K562 (cell line): ENCODE data around the gene ANKRD12. TPM values are rescaled to one million over a fixed set of nuclear protein-coding genes. Genes with fewer than 3 reads are reported as not detected.

Experiments used
- ATAC-seq: fragments of 200-7000 bp; cut with Tn5 transposase; 3 replicates; pipeline ENCODE4 v1.9.1; 2020; ENCODE audit warnings: moderate library complexity
- BruUV-seq: library from RNA; stranded (reverse); fragments of 400-500 nt; replicated peaks from 2 replicates; lab custom pipeline; 2021; lab: Mats Ljungman, UMichigan
- CTCF ChIA-PET: fragments of 300-600 bp; formaldehyde crosslinking; extraction: SDS; loops from one replicate; lab custom pipeline; 2021; ENCODE audit warnings: low intra/inter-chr PET ratio; lab: Yijun Ruan, JAX
- POLR2A ChIA-PET: fragments of 300-600, 350-650 bp; sonication (Branson Sonifier 250); formaldehyde crosslinking; extraction: SDS; loops from one replicate; lab custom pipeline; 2021; ENCODE audit warnings: antibody characterized with exemption, inconsistent platforms; lab: Yijun Ruan, JAX
- DNase-seq, 4 experiments: peaks; one replicate each; pipeline versions ENCODE4 v3.0.0 to v3.0.0-alpha.2; 2011 to 2018; ENCODE audit warnings: low spot score in 3 of 4, mixed read lengths in 3 of 4; ENCODE audit errors: extremely low read depth in 1 of 4
- FAIRE-seq: peaks from 2 replicates; lab custom pipeline; 2011; peaks lifted over from hg19 to GRCh38; lab: Jason Lieb, UNC
- H2AFZ ChIP-seq: 2 replicates; pipeline ENCODE4 v1.6.0; 2011; ENCODE audit warnings: low read depth, low read length, control low read depth, inconsistent platforms
- H3K27ac ChIP-seq: fragments of 200-600 bp; 3 replicates; pipeline ENCODE4 v1.8.0; 2011; ENCODE audit warnings: low read depth, mild to moderate bottlenecking, control low read depth, inconsistent platforms, low read length, moderate library complexity, mixed read lengths; ENCODE audit errors: extremely low read depth
- H3K27me3 ChIP-seq, 2 experiments: fragments of 300-600 bp in 1 of 2; 2 replicates in 1 of 2; 3 replicates in 1 of 2; pipeline versions ENCODE4 v1.6.0 to v1.8.0; 2011; ENCODE audit warnings: inconsistent platforms in 2 of 2, low read length in 2 of 2, mild to moderate bottlenecking in 1 of 2, mixed read lengths in 1 of 2, moderate library complexity in 1 of 2; ENCODE audit not compliant: control insufficient read depth in 2 of 2, insufficient read depth in 2 of 2
- H3K36me3 ChIP-seq: fragments of 300-600 bp; 3 replicates; pipeline ENCODE4 v1.8.0; 2011; ENCODE audit warnings: mild to moderate bottlenecking, low read length, inconsistent platforms; ENCODE audit not compliant: control insufficient read depth, insufficient read depth
- H3K4me1 ChIP-seq, 2 experiments: fragments of 200-600 bp in 1 of 2; replicated peaks in 1 of 2; 2 replicates in 1 of 2; 3 replicates in 1 of 2; pipeline versions ENCODE4 v1.5.1 to v1.8.0; 2011; ENCODE audit warnings: inconsistent platforms in 2 of 2, low read length in 2 of 2, mild to moderate bottlenecking in 1 of 2, mixed read lengths in 1 of 2, moderate library complexity in 1 of 2; ENCODE audit not compliant: control insufficient read depth in 2 of 2, insufficient read depth in 2 of 2
- H3K4me2 ChIP-seq: 2 replicates; pipeline ENCODE4 v1.6.1; 2011; ENCODE audit warnings: low read length, control low read depth, inconsistent platforms, mixed read lengths; ENCODE audit not compliant: insufficient read depth
- H3K4me3 ChIP-seq: fragments of 200-600 bp; sonication (generic), shearing (Covaris generic); 2 replicates; pipeline ENCODE4 v1.5.1; 2016; ENCODE audit warnings: control low read depth, inconsistent platforms
- H3K79me2 ChIP-seq: fragments of 200-600 bp; 3 replicates; pipeline ENCODE4 v1.8.0; 2011; ENCODE audit warnings: low read length, inconsistent platforms; ENCODE audit not compliant: control insufficient read depth, insufficient read depth
- H3K9ac ChIP-seq, 2 experiments: 2 replicates each; pipeline versions ENCODE4 v1.6.0 to v1.6.1; 2011; ENCODE audit warnings: low read depth in 2 of 2, low read length in 2 of 2, control low read depth in 1 of 2, inconsistent platforms in 1 of 2, mild to moderate bottlenecking in 1 of 2, mixed read lengths in 1 of 2; ENCODE audit not compliant: insufficient read depth in 1 of 2
- H3K9me1 ChIP-seq: one replicate; pipeline ENCODE4 v1.6.0; 2011; ENCODE audit warnings: inconsistent platforms, mild to moderate bottlenecking, low read length, moderate library complexity; ENCODE audit not compliant: control insufficient read depth, insufficient read depth
- H3K9me3 ChIP-seq: replicated peaks from 2 replicates; pipeline ENCODE4 v1.5.1; 2011; ENCODE audit warnings: low read depth, low read length, inconsistent platforms; ENCODE audit not compliant: control insufficient read depth, insufficient read depth
- H4K20me1 ChIP-seq: replicated peaks from 2 replicates; pipeline ENCODE4 v1.6.1; 2011; ENCODE audit warnings: low read length, inconsistent platforms, mixed read lengths; ENCODE audit not compliant: control insufficient read depth, insufficient read depth
- CEBPB ChIP-seq: fragments of 450-650 bp; IDR thresholded peaks from 2 replicates; pipeline ENCODE4 v1.6.1; 2016; ENCODE audit warnings: missing genetic modification characterization, missing compliant biosample characterization
- CEBPG ChIP-seq, 3 experiments: fragments of 200-800 bp in 1 of 3; sonication (Bioruptor generic) in 1 of 3; sonication (generic) in 1 of 3; formaldehyde crosslinking in 1 of 3; IDR thresholded peaks in 2 of 3; conservative IDR thresholded peaks in 1 of 3; 2 replicates each; pipeline versions ENCODE4 v1.6.1 to v1.8.0; 2016 to 2022; ENCODE audit warnings: missing compliant biosample characterization in 2 of 3, missing genetic modification characterization in 2 of 3, mild to moderate bottlenecking in 1 of 3, missing genetic modification reagents in 1 of 3
- GATAD2B ChIP-seq: fragments of 450-650 bp; IDR thresholded peaks from 2 replicates; pipeline ENCODE4 v1.6.1; 2017; ENCODE audit warnings: mild to moderate bottlenecking, borderline replicate concordance
- OTX1 ChIP-seq: fragments of 450-650 bp; formaldehyde crosslinking; IDR thresholded peaks from 2 replicates; pipeline ENCODE4 v1.4.0; 2022; ENCODE audit warnings: mild to moderate bottlenecking
- WGBS: fragments of 100-300 bp; shearing (Covaris generic); methylation state at CpG from one replicate; pipeline ENCODE4 v1.1.6; 2016; ENCODE audit warnings: low coverage, mixed read lengths; ENCODE audit not compliant: insufficient coverage; ENCODE audit errors: missing lambda C conversion rate; 5-methylcytosine and 5-hydroxymethylcytosine counted together
- in situ Hi-C: fragments of 300-500 bp; cut with MboI; formaldehyde crosslinking; loops from 4 replicates; pipeline ENCODE4 v1.15.0; 2018; ENCODE audit warnings: inconsistent platforms, mixed read lengths
- intact Hi-C: fragments of 100-400 bp; cut with micrococcal nuclease; formaldehyde crosslinking; loops from 2 replicates; pipeline ENCODE4 v1.14.2; 2022
- polyA plus RNA-seq, 8 experiments: library from polyadenylated mRNA; depleted of rRNA in 4 of 8; stranded (reverse) in 5 of 8; unstranded in 3 of 8; fragments of >200 nt; fragmentation: Nextera tagmentation in 2 of 8; fragmentation: Illumina TruSeq in 1 of 8; extraction: Ambion mirVana in 2 of 8; extraction: Trizol in 1 of 8; gene quantifications; 2 replicates each; pipeline versions ENCODE4 v1.2.1 to v1.2.3, GENCODE V29; 2011 to 2014; ENCODE audit warnings: inconsistent platforms in 1 of 8, missing spikeins in 1 of 8
- total RNA-seq, 7 experiments: library from RNA; depleted of rRNA in 6 of 7; stranded (reverse); fragments of >200 nt in 6 of 7; fragmentation: Illumina TruSeq in 2 of 7; extraction: Trizol in 2 of 7; gene quantifications; 2 replicates each; pipeline versions ENCODE4 v1.2.1 to v1.2.3, GENCODE V29; 2011 to 2021; ENCODE audit warnings: low replicate concordance in 1 of 7
- TF ChIP-seq, protein P1 (sequence below): fragments of 450-650 bp; IDR thresholded peaks from 2 replicates; pipeline ENCODE4 v1.6.1; 2016; ENCODE audit warnings: low read depth, mild to moderate bottlenecking, moderate library complexity
- TF ChIP-seq, protein P2 (sequence below): fragments of 450-650 bp; IDR thresholded peaks from 2 replicates; pipeline ENCODE4 v1.7.1; 2018; ENCODE audit warnings: mild to moderate bottlenecking, low read depth; ENCODE audit not compliant: partially characterized antibody
- TF ChIP-seq, protein P3 (sequence below): fragments of 450-650 bp; IDR thresholded peaks from 2 replicates; pipeline ENCODE4 v1.6.1; 2017; ENCODE audit warnings: mild to moderate bottlenecking, moderate library complexity
- TF ChIP-seq, protein P4 (sequence below): fragments of 250-450 bp; sonication (Bioruptor Pico); IDR thresholded peaks from 2 replicates; pipeline ENCODE4 v1.6.1; 2021; ENCODE audit warnings: mild to moderate bottlenecking

Gene ANKRD12
- total and polyA plus RNA-seq, 9 of the 15 experiments (the other 6 are each of a cell fraction or from before 2014, with no cell fraction given), result 6.6 to 28.2 (median 16.0) TPM

DNA sequence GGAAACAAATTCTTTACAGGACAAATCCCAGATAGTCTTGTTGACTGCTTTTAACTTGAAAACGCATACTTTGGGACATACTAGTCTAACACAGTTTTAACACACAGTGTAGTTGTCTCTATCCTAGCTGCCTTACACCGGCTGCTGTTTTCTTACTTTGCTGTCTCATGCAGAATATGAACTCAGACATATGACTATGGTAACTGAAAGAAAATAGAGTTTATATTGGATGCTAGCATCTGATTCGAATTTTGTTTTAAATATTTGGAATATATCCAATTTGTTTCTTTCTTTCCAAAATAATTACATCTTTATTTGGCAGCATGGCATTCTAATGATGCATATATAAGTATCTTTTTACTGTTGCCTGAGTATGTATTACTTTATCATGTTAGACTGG is 69.8 kb downstream of the ANKRD12 start (continued):
- TF ChIP-seq, protein P1, sequence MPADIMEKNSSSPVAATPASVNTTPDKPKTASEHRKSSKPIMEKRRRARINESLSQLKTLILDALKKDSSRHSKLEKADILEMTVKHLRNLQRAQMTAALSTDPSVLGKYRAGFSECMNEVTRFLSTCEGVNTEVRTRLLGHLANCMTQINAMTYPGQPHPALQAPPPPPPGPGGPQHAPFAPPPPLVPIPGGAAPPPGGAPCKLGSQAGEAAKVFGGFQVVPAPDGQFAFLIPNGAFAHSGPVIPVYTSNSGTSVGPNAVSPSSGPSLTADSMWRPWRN, result no peak
- TF ChIP-seq OTX1 (CRISPR knock-in tag) (no peak), GATAD2B (no peak)
- TF ChIP-seq, protein P2, sequence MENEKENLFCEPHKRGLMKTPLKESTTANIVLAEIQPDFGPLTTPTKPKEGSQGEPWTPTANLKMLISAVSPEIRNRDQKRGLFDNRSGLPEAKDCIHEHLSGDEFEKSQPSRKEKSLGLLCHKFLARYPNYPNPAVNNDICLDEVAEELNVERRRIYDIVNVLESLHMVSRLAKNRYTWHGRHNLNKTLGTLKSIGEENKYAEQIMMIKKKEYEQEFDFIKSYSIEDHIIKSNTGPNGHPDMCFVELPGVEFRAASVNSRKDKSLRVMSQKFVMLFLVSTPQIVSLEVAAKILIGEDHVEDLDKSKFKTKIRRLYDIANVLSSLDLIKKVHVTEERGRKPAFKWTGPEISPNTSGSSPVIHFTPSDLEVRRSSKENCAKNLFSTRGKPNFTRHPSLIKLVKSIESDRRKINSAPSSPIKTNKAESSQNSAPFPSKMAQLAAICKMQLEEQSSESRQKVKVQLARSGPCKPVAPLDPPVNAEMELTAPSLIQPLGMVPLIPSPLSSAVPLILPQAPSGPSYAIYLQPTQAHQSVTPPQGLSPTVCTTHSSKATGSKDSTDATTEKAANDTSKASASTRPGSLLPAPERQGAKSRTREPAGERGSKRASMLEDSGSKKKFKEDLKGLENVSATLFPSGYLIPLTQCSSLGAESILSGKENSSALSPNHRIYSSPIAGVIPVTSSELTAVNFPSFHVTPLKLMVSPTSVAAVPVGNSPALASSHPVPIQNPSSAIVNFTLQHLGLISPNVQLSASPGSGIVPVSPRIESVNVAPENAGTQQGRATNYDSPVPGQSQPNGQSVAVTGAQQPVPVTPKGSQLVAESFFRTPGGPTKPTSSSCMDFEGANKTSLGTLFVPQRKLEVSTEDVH, result no peak
- TF ChIP-seq, all 486 proteins: peak for 0

DNA sequence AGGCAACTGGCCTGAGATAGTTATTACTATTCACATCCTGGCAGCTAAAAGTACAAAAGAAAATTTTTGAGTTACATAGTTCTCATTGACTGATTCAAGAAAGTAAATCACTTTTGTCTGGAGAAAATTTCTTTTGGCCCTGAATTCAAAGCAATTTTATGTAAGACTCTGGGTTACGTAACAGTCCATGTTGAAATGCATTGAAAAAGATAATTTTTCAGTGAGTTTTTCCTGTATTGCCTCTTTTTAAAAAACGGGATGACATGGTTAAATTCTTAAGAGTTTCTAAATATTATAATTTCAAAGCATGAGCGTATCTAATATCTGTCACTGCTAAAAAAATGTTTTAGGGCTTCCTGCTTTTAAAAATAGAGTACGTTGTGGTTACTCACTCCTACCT is 72.7 kb downstream of the ANKRD12 start:
- no peaks in the 10 kb centered on the region for H3K79me2 ChIP-seq
- H2AFZ ChIP-seq, result no peak overlapping the region
- BruUV-seq, result no TSS peak
- intact Hi-C loops (no loop called here), in situ Hi-C loops (no loop called here)
- H3K9me1 ChIP-seq, result no peaks in the 10 kb centered on the region
- WGBS, result 85% methylated on average over 4 of the region's 4 CpGs
- no peaks in the 10 kb centered on the region for H3K9me3 ChIP-seq
- FAIRE-seq (no peak), ATAC-seq (no peak), DNase-seq (no peak)
- TF ChIP-seq, protein P3, sequence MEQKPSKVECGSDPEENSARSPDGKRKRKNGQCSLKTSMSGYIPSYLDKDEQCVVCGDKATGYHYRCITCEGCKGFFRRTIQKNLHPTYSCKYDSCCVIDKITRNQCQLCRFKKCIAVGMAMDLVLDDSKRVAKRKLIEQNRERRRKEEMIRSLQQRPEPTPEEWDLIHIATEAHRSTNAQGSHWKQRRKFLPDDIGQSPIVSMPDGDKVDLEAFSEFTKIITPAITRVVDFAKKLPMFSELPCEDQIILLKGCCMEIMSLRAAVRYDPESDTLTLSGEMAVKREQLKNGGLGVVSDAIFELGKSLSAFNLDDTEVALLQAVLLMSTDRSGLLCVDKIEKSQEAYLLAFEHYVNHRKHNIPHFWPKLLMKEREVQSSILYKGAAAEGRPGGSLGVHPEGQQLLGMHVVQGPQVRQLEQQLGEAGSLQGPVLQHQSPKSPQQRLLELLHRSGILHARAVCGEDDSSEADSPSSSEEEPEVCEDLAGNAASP, result no peak
- no peak for TF ChIP-seq CEBPG (CRISPR knock-in tag; IDR thresholded peaks at IDR 0.05)
- 0 out of 4 replicates have a peak, but pooled peaks of 1 of the 2 experiments have one; percentile 23 for TF ChIP-seq CEBPG (tag; conservative IDR thresholded peaks at IDR 0.05 in 1 of 2, IDR thresholded peaks at IDR 0.05 in 1 of 2)
- TF ChIP-seq, protein P4, sequence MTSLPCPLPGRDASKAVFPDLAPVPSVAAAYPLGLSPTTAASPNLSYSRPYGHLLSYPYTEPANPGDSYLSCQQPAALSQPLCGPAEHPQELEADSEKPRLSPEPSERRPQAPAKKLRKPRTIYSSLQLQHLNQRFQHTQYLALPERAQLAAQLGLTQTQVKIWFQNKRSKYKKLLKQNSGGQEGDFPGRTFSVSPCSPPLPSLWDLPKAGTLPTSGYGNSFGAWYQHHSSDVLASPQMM (CRISPR knock-in tag), result no peak
- TF ChIP-seq CEBPB (tag), result peak; percentile 75
- POLR2A ChIA-PET, result no interaction called here
- CTCF ChIA-PET, result no interaction called here
- no peaks in the 10 kb centered on the region for H3K4me1 ChIP-seq
- peaks cover 56% of the 10 kb centered on the region for H3K36me3 ChIP-seq
- no peaks in the 10 kb centered on the region for H4K20me1 ChIP-seq
- no peak overlapping the region for H3K4me3 ChIP-seq
- no peaks in the 10 kb centered on the region for H3K27me3 ChIP-seq
- H3K9ac ChIP-seq, result no peak overlapping the region
- H3K27ac ChIP-seq, result no peak overlapping the region
- H3K4me2 ChIP-seq, result no peak overlapping the region
